ENCODE data around the gene MAP1S.

DNA sequence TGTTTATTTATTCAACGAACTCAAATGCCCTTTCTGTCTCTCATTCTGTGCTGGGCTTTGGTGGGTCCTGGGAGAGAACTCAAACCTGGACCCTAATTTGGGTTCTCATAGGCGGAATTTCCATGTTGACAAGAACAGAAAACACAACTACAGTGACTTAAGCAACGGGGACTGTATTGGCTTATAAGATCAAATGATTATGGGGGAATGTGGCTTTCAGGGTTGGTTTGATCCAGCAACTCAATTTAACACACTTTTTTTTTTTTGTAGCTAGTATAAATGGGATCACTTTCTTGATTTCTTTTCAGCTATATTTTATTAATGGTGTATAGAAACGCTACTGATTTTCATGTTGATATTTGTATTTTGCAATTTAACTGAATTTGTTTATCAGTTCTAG is 41.9 kb downstream of the MAP1S start:
- TF ChIP-seq, protein P1, sequence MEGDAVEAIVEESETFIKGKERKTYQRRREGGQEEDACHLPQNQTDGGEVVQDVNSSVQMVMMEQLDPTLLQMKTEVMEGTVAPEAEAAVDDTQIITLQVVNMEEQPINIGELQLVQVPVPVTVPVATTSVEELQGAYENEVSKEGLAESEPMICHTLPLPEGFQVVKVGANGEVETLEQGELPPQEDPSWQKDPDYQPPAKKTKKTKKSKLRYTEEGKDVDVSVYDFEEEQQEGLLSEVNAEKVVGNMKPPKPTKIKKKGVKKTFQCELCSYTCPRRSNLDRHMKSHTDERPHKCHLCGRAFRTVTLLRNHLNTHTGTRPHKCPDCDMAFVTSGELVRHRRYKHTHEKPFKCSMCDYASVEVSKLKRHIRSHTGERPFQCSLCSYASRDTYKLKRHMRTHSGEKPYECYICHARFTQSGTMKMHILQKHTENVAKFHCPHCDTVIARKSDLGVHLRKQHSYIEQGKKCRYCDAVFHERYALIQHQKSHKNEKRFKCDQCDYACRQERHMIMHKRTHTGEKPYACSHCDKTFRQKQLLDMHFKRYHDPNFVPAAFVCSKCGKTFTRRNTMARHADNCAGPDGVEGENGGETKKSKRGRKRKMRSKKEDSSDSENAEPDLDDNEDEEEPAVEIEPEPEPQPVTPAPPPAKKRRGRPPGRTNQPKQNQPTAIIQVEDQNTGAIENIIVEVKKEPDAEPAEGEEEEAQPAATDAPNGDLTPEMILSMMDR (IDR thresholded peaks at IDR 0.05; ENCODE audit: low read depth, low read length, poor library complexity, severe bottlenecking) = no peak
- no peak for TF ChIP-seq EZH2phosphoT487 (IDR thresholded peaks at IDR 0.05; ENCODE audit: borderline replicate concordance, low read length)

All from DOHH2 (cell line).